SKM-1 (cell line): Measurements from ENCODE around the gene SLC41A2.

Experiments
- DNase-seq: peaks from one replicate; lab custom pipeline; 2025; ENCODE audit not compliant: unreplicated experiment; lab: John Stamatoyannopoulos, UW

The SLC41A2 gene

GRCh38 chr12:104930388-104931326, 27.4 kb downstream of the SLC41A2 start:
- no peak for DNase-seq

- DNase-seq, result no peak
These were observed 28.1 kb downstream of the SLC41A2 start for GRCh38 chr12:104929977-104930376.

- DNase-seq, result no peak
These were observed 28.7 kb downstream of the SLC41A2 start for GRCh38 chr12:104929368-104929767.

GRCh38 chr12:104928036-104928745, 29.9 kb downstream of the SLC41A2 start:
- DNase-seq, result no peak

DNA sequence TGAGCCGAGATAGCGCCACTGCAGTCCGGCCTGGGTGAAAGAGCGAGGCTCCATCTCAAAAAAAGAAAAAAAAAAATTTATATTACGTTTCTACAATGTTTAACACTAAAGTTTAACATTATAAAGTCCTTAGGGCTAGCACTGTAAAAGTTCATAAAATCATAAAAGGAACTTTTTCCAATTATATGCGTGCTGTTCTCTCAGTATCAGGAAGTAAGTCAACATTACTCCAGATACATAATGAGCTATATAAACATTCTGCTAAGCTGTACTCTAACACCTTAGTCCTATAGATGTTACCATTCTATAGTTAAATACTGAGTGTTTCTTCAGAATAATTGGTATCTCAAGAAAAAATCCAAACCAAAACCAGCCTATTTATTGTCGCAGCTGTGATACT, 32.6 kb downstream of the SLC41A2 start:
- no peak for DNase-seq

DNA sequence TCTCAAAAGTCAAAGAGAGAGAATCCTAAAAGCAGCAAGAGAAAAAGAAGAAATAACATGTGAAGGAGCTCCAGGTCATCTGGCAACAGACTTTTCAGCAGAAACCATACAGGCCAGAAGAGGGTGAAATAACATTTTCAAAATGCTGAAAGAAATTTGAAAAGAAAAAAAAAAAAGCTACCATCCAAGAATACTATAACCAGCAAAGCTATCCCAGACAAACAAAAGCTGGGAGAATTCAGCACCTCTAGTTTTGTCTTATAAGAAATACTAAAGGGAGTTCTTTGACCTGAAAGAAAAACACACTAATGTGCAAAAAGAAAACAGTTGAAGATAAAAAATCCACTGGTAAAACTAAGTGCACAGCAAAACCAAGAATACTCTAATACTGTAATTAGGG, 36.8 kb downstream of the SLC41A2 start:
- DNase-seq, result no peak

- DNase-seq, result no peak
These were observed 46.1 kb downstream of the SLC41A2 start for GRCh38 chr12:104911942-104912341.

- DNase-seq, result no peak
These were observed 47.8 kb downstream of the SLC41A2 start for GRCh38 chr12:104910196-104910840.

DNA sequence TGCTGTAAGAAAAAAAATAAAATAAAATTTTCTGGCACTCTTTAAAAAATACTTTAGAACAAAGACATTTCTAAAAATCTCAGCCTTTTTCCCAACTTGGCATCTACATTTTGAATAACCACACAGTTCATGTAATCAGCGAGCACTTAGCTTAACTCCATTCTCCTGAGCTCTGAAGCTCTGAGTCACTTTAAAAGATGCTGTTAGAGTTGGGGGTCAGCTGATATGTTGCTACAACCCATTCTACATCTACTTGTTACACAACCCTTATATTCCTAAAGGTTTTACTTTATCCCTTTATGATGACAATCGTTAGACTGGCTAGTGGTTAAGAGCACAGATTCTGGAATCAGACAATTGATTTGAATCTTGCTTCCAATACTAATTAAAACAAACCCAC, 48.3 kb downstream of the SLC41A2 start:
- DNase-seq, result no peak
